ENCODE data around the gene PKNOX2.

The PKNOX2 gene

DNA sequence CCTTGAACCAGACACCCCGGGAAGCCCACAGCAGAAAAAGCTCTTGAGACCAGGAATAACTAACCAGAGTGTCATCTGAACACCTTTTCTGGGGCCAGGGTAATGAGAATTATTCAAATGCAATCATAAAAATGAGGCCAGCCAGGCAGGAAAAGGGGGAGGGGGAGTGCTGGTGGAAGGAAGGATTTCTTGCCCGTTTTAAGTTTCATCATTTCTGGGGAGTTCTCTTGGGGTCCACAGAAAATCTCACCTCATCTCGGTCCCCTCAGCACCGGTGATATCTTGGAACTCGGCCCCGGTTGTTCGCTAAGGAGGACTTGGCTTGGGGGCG is 495 bp upstream of the PKNOX2 start:
- Histone ChIP-seq H3K9ac (ENCODE audit: low read depth, low read length) (no peak overlapping the region), H3K27me3 (ENCODE audit: insufficient read depth, low read length, poor library complexity) (no peaks in the 10 kb centered on the region), H2AFZ (ENCODE audit: low read depth, low read length) (no peak overlapping the region), H3K27ac (ENCODE audit: low read length) (no peak overlapping the region), H3K79me2 (ENCODE audit: insufficient read depth, low read length) (no peaks in the 10 kb centered on the region), H3K4me3 (ENCODE audit: low read depth in 1 of 2, low read length in 2 of 2) (no peak overlapping the region), H3K4me2 (ENCODE audit: insufficient read depth, low read length) (no peak overlapping the region), H3K4me1 (ENCODE audit: insufficient read depth, low read length) (no peaks in the 10 kb centered on the region), H3K9me3 (ENCODE audit: insufficient read depth, low read length, severe bottlenecking) (no peaks in the 10 kb centered on the region), H4K20me1 (ENCODE audit: insufficient read depth, low read length) (no peaks in the 10 kb centered on the region), H3K36me3 (ENCODE audit: insufficient read depth, low read length) (no peaks in the 10 kb centered on the region)
- no peak for DNase-seq
- TF ChIP-seq CTCF (IDR thresholded peaks at IDR 0.05; ENCODE audit: borderline replicate concordance, extremely low read depth, low read length, poor library complexity, severe bottlenecking) (no peak), EZH2 (IDR thresholded peaks at IDR 0.05; ENCODE audit: borderline replicate concordance, low read depth, low read length, severe bottlenecking) (no peak)
- ATAC-seq (ENCODE audit: insufficient read depth, low read depth): no peak

DNA sequence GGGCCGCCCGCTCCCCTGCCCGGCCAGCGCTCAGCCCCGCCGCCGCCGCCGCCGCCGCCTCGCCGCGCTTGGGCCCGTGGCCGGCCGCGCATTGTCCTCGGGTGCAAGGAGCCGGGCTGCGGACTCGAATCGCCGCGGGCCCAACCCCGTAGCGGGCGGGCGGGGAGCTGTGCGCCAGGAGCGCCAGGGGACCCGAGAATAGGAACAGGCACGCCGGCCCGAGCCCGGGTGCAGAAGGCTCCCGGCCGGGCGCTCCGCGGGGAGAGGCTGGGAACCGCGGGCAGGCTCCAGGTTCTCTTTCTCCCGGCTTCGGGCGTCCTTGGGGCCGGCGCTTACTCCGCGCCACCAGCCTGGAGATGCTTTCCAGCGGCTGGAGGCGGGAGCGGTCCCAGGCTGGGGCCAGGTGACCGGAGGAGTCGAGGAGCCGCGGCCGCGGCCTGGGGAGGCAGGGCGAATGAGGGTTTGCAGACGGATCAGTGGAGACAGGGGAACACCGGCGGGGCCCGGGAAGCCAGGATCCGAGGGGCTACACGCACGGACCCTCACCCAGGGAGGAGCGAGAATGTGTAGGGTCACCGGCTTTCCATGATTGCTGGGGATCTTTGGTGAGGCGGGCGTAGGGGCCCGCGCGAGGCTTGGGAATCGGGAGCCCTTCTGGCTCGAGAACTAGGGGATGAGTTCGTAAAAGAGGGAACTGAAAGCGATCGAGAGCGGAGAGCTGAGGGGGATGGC is 726 bp downstream of the PKNOX2 start:
- DNase-seq (no peak), ATAC-seq (ENCODE audit: insufficient read depth, low read depth) (no peak)
- Histone ChIP-seq H3K9ac (ENCODE audit: low read depth, low read length) (no peak overlapping the region), H3K4me1 (ENCODE audit: insufficient read depth, low read length) (no peaks in the 10 kb centered on the region), H3K27ac (ENCODE audit: low read length) (no peak overlapping the region), H3K9me3 (ENCODE audit: insufficient read depth, low read length, severe bottlenecking) (no peaks in the 10 kb centered on the region), H2AFZ (ENCODE audit: low read depth, low read length) (no peak overlapping the region), H3K27me3 (ENCODE audit: insufficient read depth, low read length, poor library complexity) (no peaks in the 10 kb centered on the region), H3K4me3 (ENCODE audit: low read depth in 1 of 2, low read length in 2 of 2) (no peak overlapping the region), H3K4me2 (ENCODE audit: insufficient read depth, low read length) (no peak overlapping the region), H3K79me2 (ENCODE audit: insufficient read depth, low read length) (no peaks in the 10 kb centered on the region), H4K20me1 (ENCODE audit: insufficient read depth, low read length) (no peaks in the 10 kb centered on the region), H3K36me3 (ENCODE audit: insufficient read depth, low read length) (no peaks in the 10 kb centered on the region)
- no peak for TF ChIP-seq EZH2 (IDR thresholded peaks at IDR 0.05; ENCODE audit: borderline replicate concordance, low read depth, low read length, severe bottlenecking)
- no peak for TF ChIP-seq CTCF (IDR thresholded peaks at IDR 0.05; ENCODE audit: borderline replicate concordance, extremely low read depth, low read length, poor library complexity, severe bottlenecking)

DNA sequence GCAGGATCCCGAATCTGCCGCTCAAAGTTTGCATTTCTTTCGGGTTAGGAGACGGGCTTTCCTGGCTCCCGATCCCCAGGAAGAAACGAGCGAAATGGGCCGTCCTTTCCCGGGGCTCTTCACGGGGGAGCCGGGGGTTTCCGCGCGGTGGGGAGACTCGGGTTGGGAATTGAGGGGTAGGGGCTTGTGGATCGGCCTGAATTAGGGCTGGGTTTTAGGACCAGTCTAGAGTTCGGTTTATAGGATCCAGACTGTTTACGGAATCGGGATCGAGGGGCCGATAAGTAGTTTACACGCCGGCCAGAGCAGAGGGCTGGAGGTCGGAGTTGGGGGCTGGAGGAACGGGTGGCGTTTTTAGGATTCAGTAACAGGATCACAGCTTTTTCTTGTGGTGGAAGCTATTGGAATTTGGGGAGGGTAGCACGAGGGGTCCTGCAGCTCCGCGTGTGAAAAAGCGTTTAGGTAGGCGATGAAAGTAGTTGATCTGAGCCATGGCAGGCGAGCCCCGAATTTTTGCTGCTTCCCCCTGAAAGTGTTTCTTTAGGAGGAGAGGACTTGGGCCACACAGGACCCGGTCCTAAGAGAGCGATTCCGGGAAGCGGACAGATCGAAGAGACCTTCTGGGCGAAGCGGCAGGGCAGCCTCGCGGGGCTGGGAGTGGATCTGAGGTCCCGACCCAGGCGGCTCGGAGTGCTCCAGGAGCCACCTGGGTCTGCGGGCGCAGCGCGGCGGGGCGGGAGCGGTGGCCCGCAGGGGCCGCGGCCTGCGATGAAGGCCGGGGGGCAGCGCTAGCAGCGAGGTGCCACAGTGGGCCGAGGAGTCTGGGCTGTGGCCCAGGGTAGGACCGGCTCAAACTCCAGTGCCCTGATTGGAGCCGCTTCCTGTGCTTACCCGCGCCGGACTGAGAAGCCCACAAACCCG is 1.6 kb downstream of the PKNOX2 start:
- H3K9me3 ChIP-seq (ENCODE audit: insufficient read depth, low read length, severe bottlenecking): no peaks in the 10 kb centered on the region
- DNase-seq (no peak), ATAC-seq (ENCODE audit: insufficient read depth, low read depth) (no peak)
- H3K4me1 ChIP-seq (ENCODE audit: insufficient read depth, low read length): no peaks in the 10 kb centered on the region
- H3K27ac ChIP-seq (ENCODE audit: low read length): no peak overlapping the region
- H3K79me2 ChIP-seq (ENCODE audit: insufficient read depth, low read length): no peaks in the 10 kb centered on the region
- no peak overlapping the region for H3K4me3 ChIP-seq (ENCODE audit: low read depth in 1 of 2, low read length in 2 of 2)
- H3K4me2 ChIP-seq (ENCODE audit: insufficient read depth, low read length): no peak overlapping the region
- no peaks in the 10 kb centered on the region for H4K20me1 ChIP-seq (ENCODE audit: insufficient read depth, low read length)
- H3K9ac ChIP-seq (ENCODE audit: low read depth, low read length): no peak overlapping the region
- no peak for TF ChIP-seq EZH2 (IDR thresholded peaks at IDR 0.05; ENCODE audit: borderline replicate concordance, low read depth, low read length, severe bottlenecking)
- TF ChIP-seq CTCF (IDR thresholded peaks at IDR 0.05; ENCODE audit: borderline replicate concordance, extremely low read depth, low read length, poor library complexity, severe bottlenecking): no peak
- H2AFZ ChIP-seq (ENCODE audit: low read depth, low read length): no peak overlapping the region
- H3K36me3 ChIP-seq (ENCODE audit: insufficient read depth, low read length): no peaks in the 10 kb centered on the region
- no peaks in the 10 kb centered on the region for H3K27me3 ChIP-seq (ENCODE audit: insufficient read depth, low read length, poor library complexity)
